HG03378 (cell line): ENCODE measurements around the gene NUP205.
"Not testable (repeated sequence)": the region's sequence is repeated elsewhere in the genome, so short reads cannot be mapped to it uniquely, and the experiment has no call there.

Source experiments
- ATAC-seq: cut with Tn5 transposase; IDR thresholded peaks from one replicate; pipeline ENCODE4 v1.9.1; 2021; ENCODE audit warnings: mild to moderate bottlenecking, moderate library complexity; ENCODE audit not compliant: unreplicated experiment

The NUP205 gene

GRCh38 chr7:135620447-135620846, 62.7 kb downstream of the NUP205 start:
- no peak for ATAC-seq

- peak; percentile 47 for ATAC-seq
Observed at GRCh38 chr7:135620980-135621850, 63.5 kb downstream of the NUP205 start.

DNA sequence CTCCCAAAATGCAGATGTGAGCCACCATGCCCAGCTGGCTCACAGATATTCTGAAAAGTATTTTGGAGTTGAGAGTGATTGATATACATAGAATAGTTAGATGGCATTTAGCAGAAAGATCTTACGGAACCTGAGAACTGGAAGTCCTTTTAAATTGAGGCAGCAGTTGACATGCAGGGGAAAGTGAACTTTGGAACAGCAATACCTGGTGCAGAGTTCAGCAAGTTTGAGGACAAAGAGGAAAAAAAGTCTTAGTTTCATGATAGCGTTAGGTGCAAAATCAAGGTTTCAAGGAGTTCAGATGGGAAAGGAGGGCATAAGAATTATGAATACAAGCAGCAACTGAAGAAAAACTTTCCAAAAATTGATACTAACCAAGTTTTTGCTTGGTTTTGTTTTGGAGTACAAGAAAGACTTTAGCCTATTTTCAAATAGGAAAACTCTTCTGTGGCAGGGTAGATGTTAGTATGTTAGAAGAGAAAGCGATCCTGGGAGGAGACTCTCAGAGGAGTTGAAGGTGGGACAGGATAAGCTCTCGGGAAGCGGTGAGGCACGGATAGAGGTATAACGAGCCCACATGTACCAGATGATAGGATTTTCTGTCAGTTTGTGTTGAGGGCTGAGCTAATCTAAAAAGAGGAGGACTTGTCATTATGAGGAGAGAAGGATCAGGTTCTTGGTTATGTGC, 76.6 kb downstream of the NUP205 start:
- ATAC-seq: no peak

DNA sequence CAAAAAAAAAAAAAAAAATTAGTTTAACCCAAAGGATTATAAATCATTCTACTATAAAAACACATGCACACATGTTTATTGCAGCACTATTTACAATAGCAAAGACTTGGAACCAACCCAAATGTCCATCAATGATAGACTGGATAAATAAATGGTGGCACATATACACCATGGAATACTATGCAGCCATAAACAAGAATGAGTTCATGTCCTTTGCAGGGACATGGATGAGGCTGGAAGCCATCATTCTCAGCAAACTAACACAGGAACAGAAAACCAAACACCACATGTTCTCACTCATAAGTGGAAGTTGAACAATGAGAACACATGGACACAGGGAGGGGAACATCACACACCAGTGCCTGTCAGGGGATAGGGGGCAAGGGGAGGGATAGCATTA, 82.0 kb downstream of the NUP205 start:
- not testable (repeated sequence) for ATAC-seq

DNA sequence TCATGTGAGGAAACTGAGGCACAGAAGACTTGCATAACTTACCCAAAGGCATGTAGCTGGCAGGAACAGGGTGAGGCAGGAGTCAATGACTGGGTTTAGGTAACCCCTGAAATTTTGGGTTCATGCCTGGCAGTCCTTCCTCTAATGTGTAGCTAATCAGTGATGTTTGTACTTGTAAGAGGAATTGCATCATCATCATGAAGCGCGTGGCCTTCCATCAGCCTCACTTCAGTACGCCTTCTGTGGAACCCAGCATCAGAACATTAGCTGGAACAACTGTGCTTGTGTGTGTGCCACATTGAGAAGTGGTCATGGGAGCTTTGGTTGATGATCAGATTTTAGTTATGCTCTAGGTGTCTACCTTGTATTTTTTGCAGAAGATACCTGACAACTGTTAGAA, 86.4 kb downstream of the NUP205 start:
- ATAC-seq: no peak

DNA sequence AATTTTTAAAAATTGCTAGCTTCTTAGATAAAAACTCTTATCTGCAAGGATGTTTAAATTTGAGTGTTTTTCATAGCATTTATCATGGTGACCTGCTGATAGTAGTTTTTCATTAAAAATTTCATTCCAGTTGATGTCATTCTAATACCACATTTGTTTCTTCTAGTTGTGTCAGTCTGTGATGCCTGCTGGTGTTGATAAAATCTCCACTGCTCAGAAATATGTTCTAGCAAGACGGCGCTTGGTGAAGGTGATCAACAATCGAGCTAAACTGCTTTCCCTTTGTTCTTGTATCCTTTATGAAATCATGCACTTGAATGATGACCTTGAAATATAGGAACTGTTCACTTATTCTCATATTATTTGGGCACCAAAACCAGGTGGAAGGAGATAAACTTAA, 87.0 kb downstream of the NUP205 start:
- ATAC-seq: no peak

GRCh38 chr7:135645296-135645904, 87.7 kb downstream of the NUP205 start:
- no peak for ATAC-seq

DNA sequence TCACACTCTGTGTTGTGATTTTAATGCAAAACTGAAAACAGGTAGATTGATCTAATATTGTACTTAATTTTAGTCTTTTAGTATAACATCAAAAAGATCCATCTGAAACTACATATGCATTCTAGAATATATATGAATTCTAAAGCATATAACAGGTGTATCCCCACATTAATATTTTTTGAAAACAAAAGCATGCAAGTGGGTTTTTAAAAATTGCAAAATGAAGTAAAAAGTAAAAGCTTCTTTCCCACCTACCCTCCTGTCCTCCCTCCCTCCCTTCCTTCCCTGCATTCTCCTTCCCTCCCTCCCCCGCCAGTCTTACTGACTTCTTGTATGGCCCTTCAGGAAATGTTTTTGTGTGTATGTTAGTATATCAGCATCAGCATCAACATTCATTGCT, 90.0 kb downstream of the NUP205 start:
- no peak for ATAC-seq

DNA sequence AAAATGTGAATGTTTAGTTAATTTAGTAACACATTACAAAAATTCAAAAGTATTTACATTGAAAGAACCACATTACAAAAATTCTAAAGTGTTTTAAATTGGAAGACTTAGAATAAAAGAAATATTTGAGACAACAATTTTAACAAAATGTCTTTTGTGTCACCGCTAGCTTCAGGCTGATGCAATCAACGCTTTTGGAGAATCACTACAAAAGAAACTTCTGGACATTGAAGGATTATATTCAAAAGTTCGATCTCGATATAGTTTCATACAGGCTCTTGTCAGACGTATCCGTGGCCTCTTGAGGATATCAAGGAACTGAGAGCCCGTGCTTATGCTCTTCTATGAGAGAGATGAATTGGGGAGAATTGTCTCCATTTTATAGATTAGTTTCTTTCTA, 90.5 kb downstream of the NUP205 start:
- no peak for ATAC-seq

GRCh38 chr7:135650831-135651573, 93.3 kb downstream of the NUP205 start:
- no peak for ATAC-seq

DNA sequence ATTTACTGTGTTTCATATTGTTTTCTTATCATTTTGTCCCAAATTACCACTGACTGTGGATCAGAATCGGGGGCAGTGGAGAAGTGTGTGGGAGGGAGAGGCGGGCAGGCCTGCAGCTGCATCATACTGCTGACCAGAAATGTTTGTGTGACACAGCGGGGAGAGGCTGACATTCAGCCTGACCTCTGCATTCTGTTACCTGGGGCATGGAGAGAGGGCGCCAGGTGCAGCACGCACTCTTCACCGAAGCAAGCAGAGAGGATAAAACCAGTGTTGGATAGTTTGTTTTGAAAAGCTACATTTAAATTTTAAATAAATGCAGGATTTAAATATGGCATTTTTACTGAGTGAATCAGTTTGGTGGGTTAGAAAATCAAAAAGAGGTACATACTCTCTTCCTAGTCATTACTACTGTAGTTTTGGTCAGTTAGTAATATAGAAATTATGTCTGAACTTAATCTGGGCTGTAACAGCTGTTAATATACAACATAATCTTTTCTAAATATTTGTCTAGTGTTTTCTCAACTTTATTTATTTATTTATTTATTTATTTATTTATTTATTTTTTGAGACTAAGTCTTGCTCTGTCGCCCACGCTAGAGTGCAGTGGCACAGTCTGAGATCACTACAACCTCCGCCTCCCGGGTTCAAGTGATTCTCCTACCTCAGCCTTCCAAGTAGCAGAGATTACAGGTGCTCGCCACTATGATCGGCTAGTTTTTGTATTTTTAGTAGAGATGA, 95.8 kb downstream of the NUP205 start:
- ATAC-seq: no peak

GRCh38 chr7:135658564-135658963, 100.8 kb downstream of the NUP205 start:
- ATAC-seq: no peak

GRCh38 chr7:135659159-135659846, 101.6 kb downstream of the NUP205 start:
- ATAC-seq: no peak

GRCh38 chr7:135661311-135662122, 103.8 kb downstream of the NUP205 start:
- no peak for ATAC-seq

- no peak for ATAC-seq
Observed at GRCh38 chr7:135662123-135662372, 104.3 kb downstream of the NUP205 start.

- peak; percentile 83 for ATAC-seq
Observed at GRCh38 chr7:135662373-135663114, 104.8 kb downstream of the NUP205 start, which contains the start of gene STMP1. Gene STMP1, plus strand, starts transcription at chr7:135662514.

DNA sequence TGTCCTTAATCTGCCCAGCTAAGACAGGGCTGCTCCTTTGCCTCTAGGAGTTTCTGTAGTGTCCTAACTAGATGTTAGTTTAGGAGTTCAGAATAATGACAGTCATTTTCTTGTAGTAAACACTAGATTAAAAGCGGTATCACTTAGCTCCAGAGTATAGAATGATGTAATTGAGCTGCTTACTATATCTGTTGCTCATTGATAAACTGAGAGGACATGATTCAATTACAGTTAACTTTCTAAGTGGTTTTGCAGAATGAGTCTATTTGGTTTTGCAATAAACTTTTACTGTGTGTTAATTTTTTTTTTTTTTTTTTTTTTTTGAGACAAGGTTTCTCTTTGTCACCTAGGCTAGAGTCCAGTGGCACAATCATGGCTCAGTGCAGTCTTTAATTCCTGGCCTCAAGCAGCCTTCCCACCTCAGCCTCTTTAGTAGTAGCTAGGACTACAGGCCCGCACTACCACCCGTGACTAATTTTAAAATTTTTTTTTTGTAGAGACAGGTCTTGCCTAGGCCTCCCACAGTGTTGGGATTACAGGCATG, 106.4 kb downstream of the NUP205 start:
- no peak for ATAC-seq

GRCh38 chr7:135665042-135665441, 107.3 kb downstream of the NUP205 start:
- no peak for ATAC-seq
